GM19395 (cell line): ENCODE data around the gene HORMAD1.
"Not testable (repeated sequence)": the region's sequence is repeated elsewhere in the genome, so short reads cannot be mapped to it uniquely, and the experiment has no call there.

Experiments
- ATAC-seq: cut with Tn5 transposase; IDR thresholded peaks from one replicate; pipeline ENCODE4 v1.9.1; 2021; ENCODE audit warnings: mild to moderate bottlenecking, moderate library complexity; ENCODE audit not compliant: unreplicated experiment

Gene HORMAD1

DNA sequence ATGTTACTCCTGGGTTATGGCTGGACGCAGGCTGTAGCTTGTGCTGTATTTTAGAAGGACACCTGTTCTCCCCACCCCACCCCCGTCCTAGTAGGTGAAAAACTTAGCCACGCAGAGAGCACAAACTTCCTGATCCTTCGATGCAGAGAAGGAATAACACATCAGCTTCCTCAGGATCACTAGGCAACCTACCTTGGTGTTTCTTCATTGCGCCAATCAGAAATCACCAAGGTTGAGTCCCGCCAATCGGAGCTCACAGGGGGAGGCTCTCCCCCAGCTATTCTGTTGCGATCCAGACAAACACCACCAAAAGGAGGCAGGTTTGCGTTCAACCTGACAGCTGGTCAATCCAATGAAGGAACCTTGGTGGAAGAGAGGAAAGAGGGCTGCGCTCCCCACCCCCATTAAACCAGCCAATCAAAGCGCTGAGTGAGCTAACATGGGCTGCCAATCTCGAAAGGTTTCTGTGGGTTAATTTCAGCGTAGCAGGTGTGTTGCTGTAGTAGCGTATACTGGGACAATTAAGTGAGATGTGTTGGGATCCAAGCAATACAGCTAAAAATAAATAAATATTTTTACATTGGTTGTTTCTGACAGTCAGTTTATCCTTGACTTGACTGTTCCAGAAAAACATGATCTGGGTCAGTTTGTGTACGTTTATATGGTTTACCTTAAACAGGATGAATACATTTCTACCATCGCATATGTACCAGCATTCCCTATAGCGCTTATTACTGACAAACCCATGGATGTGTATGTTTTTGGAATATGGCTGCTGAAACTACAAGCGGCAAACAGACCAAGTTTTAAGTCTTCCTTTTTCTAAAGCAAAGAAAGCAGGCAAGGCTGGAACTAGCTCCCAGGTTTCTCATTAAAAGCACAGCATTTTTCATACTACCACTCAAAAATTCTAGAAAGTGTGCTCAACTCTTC, 23.4 kb downstream of the HORMAD1 start, which contains the start of gene GOLPH3L:
Gene GOLPH3L, minus strand, starts transcription at position 160 of the 933 bp plus-strand sequence. CDS start 2,316 bp downstream, outside the sequence.
- peak; percentile 100 for ATAC-seq

DNA sequence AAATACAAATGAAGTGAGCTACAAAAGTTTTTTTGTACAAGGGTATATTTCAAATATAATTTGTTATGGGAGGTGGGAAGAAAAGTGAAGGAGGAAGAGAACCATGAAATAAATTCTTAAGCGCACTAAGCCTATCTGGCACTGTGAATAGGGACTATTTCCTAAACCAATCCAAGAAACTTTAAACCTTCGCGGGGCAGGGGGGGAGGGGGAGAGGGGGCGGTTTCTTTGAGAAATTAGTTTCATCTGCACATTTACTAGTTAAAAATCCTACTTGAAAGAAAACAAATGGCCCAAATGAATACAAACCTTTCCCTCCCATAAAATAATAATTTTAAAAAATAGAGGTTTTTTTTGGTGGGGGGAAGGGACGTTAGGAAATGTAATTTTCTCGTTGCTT, 24.1 kb downstream of the HORMAD1 start:
- ATAC-seq, result no peak

DNA sequence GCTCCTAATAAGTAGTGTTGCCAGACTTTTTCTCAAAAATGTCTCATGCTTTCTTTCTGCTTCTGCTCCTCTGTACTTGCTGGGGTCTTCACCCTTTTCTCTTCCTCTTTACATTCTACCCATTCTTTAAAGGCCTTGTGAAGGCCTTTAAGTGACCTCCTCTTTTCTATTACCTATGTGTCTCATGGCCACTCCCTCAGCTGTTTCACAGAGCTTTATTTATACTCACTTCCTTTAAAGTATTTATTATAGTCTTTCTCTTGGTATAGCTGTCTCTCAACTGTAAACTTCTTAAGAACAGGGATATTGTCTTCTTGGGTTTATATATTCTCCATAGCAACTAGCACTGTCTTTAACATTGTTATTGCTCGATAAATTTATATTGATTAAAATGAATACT, 24.5 kb downstream of the HORMAD1 start:
- no peak for ATAC-seq

DNA sequence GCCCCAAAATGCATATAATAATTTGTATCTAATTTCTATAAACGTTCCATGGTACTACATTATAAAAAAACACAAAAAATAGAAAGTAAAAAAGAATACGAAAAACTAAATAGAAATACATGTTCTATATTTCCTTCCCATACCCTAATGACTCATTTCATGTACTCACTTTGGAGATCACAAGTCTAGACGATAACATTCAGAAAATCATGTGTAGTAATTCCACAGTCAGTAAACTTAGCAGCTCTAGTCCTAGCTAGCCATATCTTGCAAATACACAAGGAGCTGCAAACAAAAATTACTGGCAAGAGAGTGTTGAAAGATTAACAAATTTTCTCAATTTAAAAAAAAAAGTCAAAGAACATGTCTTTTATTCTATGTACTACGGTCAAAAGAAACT, 25.1 kb downstream of the HORMAD1 start:
- ATAC-seq, result no peak

GRCh38 chr1:150692720-150693119, 28.0 kb downstream of the HORMAD1 start:
- ATAC-seq, result no peak

GRCh38 chr1:150688763-150689162, 31.9 kb downstream of the HORMAD1 start:
- ATAC-seq, result no peak

DNA sequence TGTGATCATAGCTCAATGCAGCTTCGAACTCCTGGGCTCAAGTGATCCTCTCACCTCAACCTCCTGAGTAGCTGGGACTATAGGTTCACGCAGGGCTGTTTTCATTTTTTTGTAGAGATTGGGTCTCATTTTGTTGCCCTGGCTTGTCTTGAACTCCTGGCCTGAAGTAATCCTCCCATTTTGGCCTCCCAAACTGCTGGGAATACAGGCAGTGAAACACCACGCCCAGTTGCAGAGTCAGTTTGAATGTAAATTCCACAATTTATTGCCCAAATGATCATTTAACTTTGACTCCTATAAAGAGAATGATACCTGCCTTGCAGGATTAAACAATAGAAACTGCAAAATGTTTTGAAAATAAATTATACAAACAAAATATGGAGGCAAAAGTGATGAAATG, 34.4 kb downstream of the HORMAD1 start:
- ATAC-seq, result no peak

- no peak for ATAC-seq
Measured at GRCh38 chr1:150683914-150684313, 36.8 kb downstream of the HORMAD1 start.

GRCh38 chr1:150678988-150679387, 41.7 kb downstream of the HORMAD1 start:
- no peak for ATAC-seq

DNA sequence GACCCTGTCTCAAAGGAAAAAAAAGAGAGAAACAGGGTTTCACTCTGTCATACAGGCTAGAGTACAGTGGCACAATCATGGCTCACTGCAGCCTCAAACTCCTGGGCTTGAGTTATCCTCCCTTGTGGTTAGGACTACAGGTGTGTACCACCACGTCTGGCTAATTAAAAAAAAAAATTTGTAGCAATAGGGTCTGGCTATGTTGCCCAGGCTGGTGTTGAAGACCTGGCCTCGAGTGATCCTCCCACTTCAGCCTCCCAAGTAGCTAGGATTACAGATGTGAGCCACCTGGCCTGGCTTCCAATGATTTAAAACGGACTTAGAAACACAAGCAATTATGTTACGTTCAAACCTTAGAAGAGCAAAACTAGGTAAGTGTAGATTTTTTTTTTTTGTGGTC, 45.8 kb downstream of the HORMAD1 start:
- ATAC-seq, result no peak

- ATAC-seq, result no peak
Measured at GRCh38 chr1:150663321-150663720, 57.4 kb downstream of the HORMAD1 start.

DNA sequence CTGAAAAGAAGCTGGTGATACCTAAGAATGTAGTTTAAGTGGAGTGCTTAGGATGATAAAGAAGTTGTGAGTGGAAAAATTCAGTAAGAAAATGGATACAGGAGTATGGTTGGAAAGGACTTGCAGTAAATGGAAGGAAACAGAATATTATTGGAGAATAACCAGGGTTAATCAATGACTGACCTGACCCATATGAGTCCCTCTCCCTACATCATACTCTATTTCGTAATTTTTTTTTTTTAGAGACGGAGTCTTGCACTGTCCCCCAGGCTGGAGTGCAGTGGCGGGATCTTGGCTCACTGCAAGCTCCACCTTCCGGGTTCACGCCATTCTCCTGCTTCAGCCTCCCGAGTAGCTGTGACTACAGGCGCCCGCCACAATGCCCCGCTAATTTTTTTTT, 57.9 kb downstream of the HORMAD1 start:
- ATAC-seq, result no peak

GRCh38 chr1:150661156-150661555, 59.5 kb downstream of the HORMAD1 start:
- no peak for ATAC-seq

GRCh38 chr1:150660584-150660983, 60.1 kb downstream of the HORMAD1 start:
- ATAC-seq, result no peak

DNA sequence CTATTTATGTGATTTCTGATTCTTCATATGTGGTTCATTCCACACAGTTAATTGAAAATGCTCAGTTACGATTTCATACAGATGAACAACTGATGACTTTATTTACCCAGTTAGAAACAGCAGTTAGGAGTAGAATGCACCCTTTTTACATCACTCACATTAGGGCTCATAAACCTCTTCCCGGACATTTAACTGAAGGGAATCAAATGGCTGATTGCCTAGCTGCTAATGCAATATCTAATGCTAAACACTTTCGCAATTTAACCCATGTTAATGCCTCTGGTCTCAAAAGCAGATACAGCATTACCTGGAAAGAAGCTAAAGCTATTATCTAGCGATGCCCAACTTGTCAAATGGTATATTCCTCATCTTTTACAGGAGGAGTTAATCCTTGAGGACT, 63.6 kb downstream of the HORMAD1 start:
- not testable (repeated sequence) for ATAC-seq

- not testable (repeated sequence) for ATAC-seq
Measured at GRCh38 chr1:150654635-150655034, 66.1 kb downstream of the HORMAD1 start.

GRCh38 chr1:150650193-150650592, 70.5 kb downstream of the HORMAD1 start:
- no peak for ATAC-seq

GRCh38 chr1:150649441-150650075, 71.1 kb downstream of the HORMAD1 start:
- no peak for ATAC-seq
